Liver (tissue), 9 donors: Measurements from ENCODE around the gene GLMN. TPM values are rescaled to one million over a fixed set of nuclear protein-coding genes. Genes with fewer than 3 reads are reported as not detected.
A peak's percentile ranks its signal among the peaks of the same experiment; 100 is the strongest.

Experiments used
- DNase-seq: peaks from one replicate; pipeline ENCODE4 v3.0.0-alpha.2; 2017; ENCODE audit warnings: low spot score
- H3K27ac ChIP-seq, 2 donors: one replicate each; pipeline ENCODE4 v1.7.0; 2013; ENCODE audit warnings: inconsistent platforms in 2 of 2, low read length in 2 of 2, control low read depth in 1 of 2, low read depth in 1 of 2, mild to moderate bottlenecking in 1 of 2
- H3K27me3 ChIP-seq, 4 donors: one replicate each; pipeline versions ENCODE4 v1.6.1 to v1.7.0; 2013; ENCODE audit warnings: low read length in 3 of 4, inconsistent platforms in 1 of 4, mild to moderate bottlenecking in 1 of 4, moderate library complexity in 1 of 4; ENCODE audit not compliant: control insufficient read depth in 4 of 4, insufficient read depth in 4 of 4
- H3K36me3 ChIP-seq, 4 donors: one replicate each; pipeline versions ENCODE4 v1.6.1 to v1.7.0; 2013; ENCODE audit warnings: low read length in 3 of 4, mild to moderate bottlenecking in 3 of 4, low read depth in 1 of 4, moderate library complexity in 1 of 4; ENCODE audit not compliant: control insufficient read depth in 4 of 4, insufficient read depth in 3 of 4
- H3K4me1 ChIP-seq, 4 donors: one replicate each; pipeline versions ENCODE4 v1.6.1 to v1.7.0; 2013; ENCODE audit warnings: low read length in 3 of 4, mild to moderate bottlenecking in 3 of 4, moderate library complexity in 1 of 4; ENCODE audit not compliant: control insufficient read depth in 4 of 4, insufficient read depth in 4 of 4
- H3K4me3 ChIP-seq, 3 donors: one replicate each; pipeline versions ENCODE4 v1.6.1 to v1.7.0; 2013; ENCODE audit warnings: low read length in 3 of 3, control low read depth in 1 of 3, low read depth in 1 of 3, mild to moderate bottlenecking in 1 of 3
- H3K9ac ChIP-seq, 2 donors: one replicate each; pipeline ENCODE4 v1.7.0; 2013; ENCODE audit warnings: low read length in 2 of 2, mild to moderate bottlenecking in 2 of 2, moderate library complexity in 2 of 2, control low read depth in 1 of 2, low read depth in 1 of 2
- H3K9me3 ChIP-seq, 4 donors: one replicate each; pipeline versions ENCODE4 v1.6.1 to v1.7.0; 2013; ENCODE audit warnings: low read length in 3 of 4; ENCODE audit not compliant: control insufficient read depth in 4 of 4
- CTCF ChIP-seq: fragments of 150-350 bp; IDR thresholded peaks from 2 replicates; pipeline ENCODE4 v1.5.1; 2017; ENCODE audit warnings: improper control_type of control experiment, low read depth, low read length; ENCODE audit not compliant: missing input control
- EGR1 ChIP-seq, 2 donors: IDR thresholded peaks; 2 replicates each; pipeline ENCODE4 v1.6.1; 2016 to 2018; ENCODE audit warnings: antibody characterized with exemption in 2 of 2, low read depth in 2 of 2
- FOXA1 ChIP-seq: IDR thresholded peaks from 2 replicates; pipeline ENCODE4 v1.6.1; 2016; ENCODE audit warnings: antibody characterized with exemption
- FOXA2 ChIP-seq: IDR thresholded peaks from 2 replicates; pipeline ENCODE4 v1.6.1; 2016; ENCODE audit warnings: antibody characterized with exemption
- GABPA ChIP-seq, 2 donors: IDR thresholded peaks in 1 of 2; conservative IDR thresholded peaks in 1 of 2; 2 replicates each; pipeline ENCODE4 v1.6.1; 2016; ENCODE audit warnings: antibody characterized with exemption in 2 of 2, mild to moderate bottlenecking in 1 of 2, moderate library complexity in 1 of 2
- HNF4A ChIP-seq, 2 donors: conservative IDR thresholded peaks; 2 replicates each; pipeline ENCODE4 v1.6.1; 2016; ENCODE audit warnings: antibody characterized with exemption in 2 of 2, mild to moderate bottlenecking in 2 of 2
- HNF4G ChIP-seq: IDR thresholded peaks from 2 replicates; pipeline ENCODE4 v1.6.1; 2016; ENCODE audit warnings: antibody characterized with exemption
- JUND ChIP-seq, 2 donors: IDR thresholded peaks; 2 replicates each; pipeline ENCODE4 v1.6.1; 2016; ENCODE audit warnings: antibody characterized with exemption in 2 of 2
- NR2F2 ChIP-seq: IDR thresholded peaks from 2 replicates; pipeline ENCODE4 v1.6.1; 2016; ENCODE audit warnings: antibody characterized with exemption
- RAD21 ChIP-seq, 2 donors: IDR thresholded peaks; 2 replicates each; pipeline ENCODE4 v1.6.1; 2016; ENCODE audit warnings: antibody characterized with exemption in 2 of 2, mild to moderate bottlenecking in 2 of 2
- RXRA ChIP-seq, 2 donors: IDR thresholded peaks; 2 replicates each; pipeline ENCODE4 v1.6.1; 2017 to 2018; ENCODE audit warnings: antibody characterized with exemption in 2 of 2, mild to moderate bottlenecking in 1 of 2
- SP1 ChIP-seq: IDR thresholded peaks from 2 replicates; pipeline ENCODE4 v1.6.1; 2018; ENCODE audit warnings: antibody characterized with exemption, mild to moderate bottlenecking
- TAF1 ChIP-seq: conservative IDR thresholded peaks from 2 replicates; pipeline ENCODE4 v1.6.1; 2016; ENCODE audit warnings: antibody characterized with exemption, mild to moderate bottlenecking
- YY1 ChIP-seq: IDR thresholded peaks from 2 replicates; pipeline ENCODE4 v1.6.1; 2016; ENCODE audit warnings: antibody characterized with exemption, mild to moderate bottlenecking
- WGBS: extraction: QIAGEN DNeasy Blood & Tissue Kit; methylation state at CpG from one replicate; pipeline ENCODE4 v1.1.7; 2013; 5-methylcytosine and 5-hydroxymethylcytosine counted together
- polyA plus RNA-seq, 2 donors: library from polyadenylated mRNA; stranded (reverse) in 1 of 2; unstranded in 1 of 2; fragments of 200-250 nt in 1 of 2; fragments of >200 nt in 1 of 2; fragmentation: Nextera tagmentation in 1 of 2; extraction: Ambion mirVana in 1 of 2; gene quantifications; one replicate each; pipeline versions ENCODE4 v1.2.1 to v1.2.3, GENCODE V29; 2013 to 2015
- total RNA-seq, 2 donors: library from RNA; depleted of rRNA; stranded (reverse); fragments of >200 nt; gene quantifications; one replicate each; pipeline ENCODE4 v1.2.3, GENCODE V29; 2014
- TF ChIP-seq, protein P1 (sequence below): IDR thresholded peaks from 2 replicates; pipeline ENCODE4 v1.6.1; 2016; ENCODE audit warnings: antibody characterized with exemption
- TF ChIP-seq, protein P2 (sequence below): IDR thresholded peaks from 2 replicates; pipeline ENCODE4 v1.6.1; 2016; ENCODE audit warnings: antibody characterized with exemption
- TF ChIP-seq, protein P3 (sequence below): IDR thresholded peaks from 2 replicates; pipeline ENCODE4 v1.6.1; 2016; ENCODE audit warnings: antibody characterized with exemption, mild to moderate bottlenecking
- donor health status: healthy.
- donor health status: healthy.
- donor health status: healthy.
- donor health status: healthy.
- donor health status: healthy.

Gene GLMN
- total and polyA plus RNA-seq, 4 donors: 1.1 to 3.7 (median 3.2) TPM

DNA sequence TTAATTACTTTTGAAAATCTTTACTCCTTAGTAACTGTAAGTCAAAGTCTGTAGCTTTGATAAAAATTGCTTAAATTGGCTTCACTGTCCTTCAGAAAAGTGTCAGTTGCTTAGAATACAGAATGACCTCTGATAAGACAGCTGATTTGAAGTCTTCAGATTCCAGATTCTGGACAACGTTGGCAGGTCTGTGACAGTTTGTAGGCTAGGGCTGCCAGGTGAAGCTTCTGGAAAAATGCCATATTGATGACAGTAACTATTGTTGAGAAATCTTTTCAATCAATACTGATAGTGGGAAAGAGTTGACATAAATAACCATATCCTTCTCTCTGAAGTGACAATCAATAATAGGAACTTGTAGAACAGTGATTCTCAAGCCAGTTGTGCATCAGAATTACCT, 41.4 kb upstream of the GLMN start:
- H3K4me3 ChIP-seq: no peak overlapping the region
- H3K36me3 ChIP-seq: peaks cover 0 to 16% (median 2%) of the 10 kb centered on the region in 4 donors
- no peak overlapping the region for H3K9ac ChIP-seq
- no peaks in the 10 kb centered on the region for H3K27me3 ChIP-seq
- no peak overlapping the region for H3K27ac ChIP-seq
- H3K4me1 ChIP-seq: peaks cover 0 to 7% (median 3%) of the 10 kb centered on the region in 4 donors
- no peak for TF ChIP-seq CTCF
- TF ChIP-seq HNF4A (conservative IDR thresholded peaks at IDR 0.05): peak in 1 of 2 donors; percentile 8
- TF ChIP-seq FOXA2: no peak
- TF ChIP-seq FOXA1: no peak
- no peak for TF ChIP-seq TAF1
- no peak for TF ChIP-seq NR2F2
- TF ChIP-seq, protein P1, sequence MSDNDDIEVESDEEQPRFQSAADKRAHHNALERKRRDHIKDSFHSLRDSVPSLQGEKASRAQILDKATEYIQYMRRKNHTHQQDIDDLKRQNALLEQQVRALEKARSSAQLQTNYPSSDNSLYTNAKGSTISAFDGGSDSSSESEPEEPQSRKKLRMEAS: no peak
- TF ChIP-seq, protein P2, sequence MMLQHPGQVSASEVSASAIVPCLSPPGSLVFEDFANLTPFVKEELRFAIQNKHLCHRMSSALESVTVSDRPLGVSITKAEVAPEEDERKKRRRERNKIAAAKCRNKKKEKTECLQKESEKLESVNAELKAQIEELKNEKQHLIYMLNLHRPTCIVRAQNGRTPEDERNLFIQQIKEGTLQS: peak; percentile 19
- TF ChIP-seq GABPA (IDR thresholded peaks at IDR 0.05 in 1 of 2, conservative IDR thresholded peaks at IDR 0.05 in 1 of 2): no peak
- TF ChIP-seq, protein P3, sequence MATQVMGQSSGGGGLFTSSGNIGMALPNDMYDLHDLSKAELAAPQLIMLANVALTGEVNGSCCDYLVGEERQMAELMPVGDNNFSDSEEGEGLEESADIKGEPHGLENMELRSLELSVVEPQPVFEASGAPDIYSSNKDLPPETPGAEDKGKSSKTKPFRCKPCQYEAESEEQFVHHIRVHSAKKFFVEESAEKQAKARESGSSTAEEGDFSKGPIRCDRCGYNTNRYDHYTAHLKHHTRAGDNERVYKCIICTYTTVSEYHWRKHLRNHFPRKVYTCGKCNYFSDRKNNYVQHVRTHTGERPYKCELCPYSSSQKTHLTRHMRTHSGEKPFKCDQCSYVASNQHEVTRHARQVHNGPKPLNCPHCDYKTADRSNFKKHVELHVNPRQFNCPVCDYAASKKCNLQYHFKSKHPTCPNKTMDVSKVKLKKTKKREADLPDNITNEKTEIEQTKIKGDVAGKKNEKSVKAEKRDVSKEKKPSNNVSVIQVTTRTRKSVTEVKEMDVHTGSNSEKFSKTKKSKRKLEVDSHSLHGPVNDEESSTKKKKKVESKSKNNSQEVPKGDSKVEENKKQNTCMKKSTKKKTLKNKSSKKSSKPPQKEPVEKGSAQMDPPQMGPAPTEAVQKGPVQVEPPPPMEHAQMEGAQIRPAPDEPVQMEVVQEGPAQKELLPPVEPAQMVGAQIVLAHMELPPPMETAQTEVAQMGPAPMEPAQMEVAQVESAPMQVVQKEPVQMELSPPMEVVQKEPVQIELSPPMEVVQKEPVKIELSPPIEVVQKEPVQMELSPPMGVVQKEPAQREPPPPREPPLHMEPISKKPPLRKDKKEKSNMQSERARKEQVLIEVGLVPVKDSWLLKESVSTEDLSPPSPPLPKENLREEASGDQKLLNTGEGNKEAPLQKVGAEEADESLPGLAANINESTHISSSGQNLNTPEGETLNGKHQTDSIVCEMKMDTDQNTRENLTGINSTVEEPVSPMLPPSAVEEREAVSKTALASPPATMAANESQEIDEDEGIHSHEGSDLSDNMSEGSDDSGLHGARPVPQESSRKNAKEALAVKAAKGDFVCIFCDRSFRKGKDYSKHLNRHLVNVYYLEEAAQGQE: no peak
- no peak for TF ChIP-seq HNF4G
- TF ChIP-seq RAD21 (IDR thresholded peaks at IDR 0.05): no peak
- no peak for TF ChIP-seq RXRA (IDR thresholded peaks at IDR 0.05)
- no peak for TF ChIP-seq JUND (IDR thresholded peaks at IDR 0.05)
- no peak for TF ChIP-seq YY1
- no peak for TF ChIP-seq SP1
- no peak for TF ChIP-seq EGR1 (IDR thresholded peaks at IDR 0.05; ENCODE audit: low read depth in 2 of 2)
- WGBS: 30% methylated on average over 1 of the region's 1 CpG
- H3K9me3 ChIP-seq: no peaks in the 10 kb centered on the region
- no peak for DNase-seq

DNA sequence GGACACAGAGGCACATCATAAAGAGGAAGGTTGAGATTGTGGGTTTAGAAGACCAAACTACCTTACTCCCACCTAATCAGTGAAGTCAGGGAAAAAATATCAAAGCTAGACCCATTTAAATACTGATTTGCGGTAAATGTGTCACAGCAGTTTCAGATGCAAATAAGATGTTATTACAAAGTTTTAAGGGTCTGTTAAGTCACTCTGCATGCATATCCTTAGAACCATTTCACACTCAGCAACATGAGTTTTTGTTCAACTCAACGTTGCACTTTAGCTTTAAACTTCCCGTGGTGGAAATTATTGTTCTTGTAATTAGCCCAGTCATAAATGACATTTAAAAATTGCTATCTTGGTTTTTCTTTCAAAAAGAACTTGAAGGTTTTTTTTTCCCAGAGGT, 34.9 kb upstream of the GLMN start:
- Histone ChIP-seq H3K4me1 (no peaks in the 10 kb centered on the region), H3K27me3 (no peaks in the 10 kb centered on the region), H3K27ac (no peak overlapping the region), H3K9ac (no peak overlapping the region), H3K9me3 (peaks cover 0 to 2% (median 0%) of the 10 kb centered on the region in 4 donors), H3K36me3 (peaks cover 2 to 14% (median 3%) of the 10 kb centered on the region in 4 donors), H3K4me3 (no peak overlapping the region)
- no peak for DNase-seq
- WGBS: 89% methylated on average over 3 of the region's 3 CpGs
- TF ChIP-seq FOXA1: no peak
